Mesendoderm (in vitro differentiated cells): ENCODE results near the gene OR13C8.
"Not testable (repeated sequence)": the region's sequence is repeated elsewhere in the genome, so short reads cannot be mapped to it uniquely, and the experiment has no call there.

ENCODE experiments used
- DNase-seq: peaks from one replicate; pipeline ENCODE4 v3.0.0; 2013
- H2AK5ac ChIP-seq: 2 replicates; pipeline ENCODE4 v1.6.1; 2013; ENCODE audit warnings: low read length, inconsistent platforms
- H2BK120ac ChIP-seq: 2 replicates; pipeline ENCODE4 v1.6.1; 2013; ENCODE audit warnings: low read depth, mild to moderate bottlenecking, low read length, moderate library complexity, mixed read lengths
- H2BK15ac ChIP-seq: replicated peaks from 2 replicates; pipeline ENCODE4 v1.6.1; 2013; ENCODE audit warnings: low read depth, mild to moderate bottlenecking, moderate library complexity
- H2BK5ac ChIP-seq: 2 replicates; pipeline ENCODE4 v1.6.1; 2013; ENCODE audit warnings: low read length, inconsistent platforms
- H3K18ac ChIP-seq: 2 replicates; pipeline ENCODE4 v1.6.1; 2013; ENCODE audit warnings: mild to moderate bottlenecking, low read length, mixed read lengths
- H3K23ac ChIP-seq: one replicate; pipeline ENCODE4 v1.6.1; 2013; ENCODE audit warnings: low read length
- H3K27ac ChIP-seq: 2 replicates; pipeline ENCODE4 v1.5.1; 2013; ENCODE audit warnings: low read depth, mild to moderate bottlenecking, inconsistent platforms, low read length, moderate library complexity
- H3K27me3 ChIP-seq: 2 replicates; pipeline ENCODE4 v1.6.1; 2013; ENCODE audit warnings: low read length, control low read depth, mild to moderate bottlenecking, inconsistent platforms; ENCODE audit not compliant: insufficient read depth, poor library complexity
- H3K36me3 ChIP-seq: 2 replicates; pipeline ENCODE4 v1.6.1; 2013; ENCODE audit warnings: low read length, inconsistent platforms; ENCODE audit not compliant: control insufficient read depth, insufficient read depth
- H3K4ac ChIP-seq: one replicate; pipeline ENCODE4 v1.6.1; 2013; ENCODE audit warnings: low read depth, mild to moderate bottlenecking, low read length, moderate library complexity
- H3K4me1 ChIP-seq: 2 replicates; pipeline ENCODE4 v1.6.1; 2013; ENCODE audit warnings: low read depth, low read length, inconsistent platforms; ENCODE audit not compliant: control insufficient read depth
- H3K4me2 ChIP-seq: 2 replicates; pipeline ENCODE4 v1.6.1; 2013; ENCODE audit warnings: low read length
- H3K4me3 ChIP-seq: 2 replicates; pipeline ENCODE4 v1.5.1; 2013; ENCODE audit warnings: mild to moderate bottlenecking, low read length
- H3K56ac ChIP-seq: one replicate; pipeline ENCODE4 v1.6.1; 2013; ENCODE audit warnings: low read length
- H3K79me1 ChIP-seq: 2 replicates; pipeline ENCODE4 v1.6.1; 2013; ENCODE audit warnings: low read length, inconsistent platforms
- H3K79me2 ChIP-seq: 2 replicates; pipeline ENCODE4 v1.6.1; 2013; ENCODE audit warnings: mild to moderate bottlenecking, low read length; ENCODE audit not compliant: control insufficient read depth, insufficient read depth
- H3K9ac ChIP-seq: 2 replicates; pipeline ENCODE4 v1.6.1; 2013; ENCODE audit warnings: low read length, inconsistent platforms
- H4K5ac ChIP-seq: one replicate; pipeline ENCODE4 v1.6.1; 2013; ENCODE audit warnings: low read length
- H4K8ac ChIP-seq: one replicate; pipeline ENCODE4 v1.6.1; 2013; ENCODE audit warnings: low read depth, mild to moderate bottlenecking, control low read depth, low read length, moderate library complexity
- WGBS: extraction: QIAGEN DNeasy Blood & Tissue Kit; methylation state at CpG from one replicate; pipeline ENCODE4 v1.1.7; 2013; ENCODE audit warnings: low lambda C conversion rate, missing lambda C conversion rate; ENCODE audit not compliant: insufficient coverage; ENCODE audit errors: extremely low coverage; 5-methylcytosine and 5-hydroxymethylcytosine counted together

OR13C8 gene

GRCh38 chr9:104575456-104575855 is 6.5 kb downstream of the OR13C8 start:
- Histone ChIP-seq H3K27ac (no peak overlapping the region), H3K18ac (no peak overlapping the region), H3K79me2 (no peaks in the 10 kb centered on the region), H2BK120ac (no peak overlapping the region), H2BK15ac (no peak overlapping the region), H4K8ac (no peak overlapping the region), H4K5ac (no peak overlapping the region), H3K36me3 (no peaks in the 10 kb centered on the region), H2AK5ac (no peak overlapping the region), H3K9ac (no peak overlapping the region), H3K56ac (no peak overlapping the region), H3K27me3 (no peaks in the 10 kb centered on the region), H3K23ac (no peak overlapping the region), H3K4me3 (no peak overlapping the region), H3K79me1 (no peaks in the 10 kb centered on the region), H2BK5ac (no peak overlapping the region), H3K4me1 (no peaks in the 10 kb centered on the region), H3K4me2 (no peak overlapping the region), H3K4ac (no peak overlapping the region)
- WGBS, result no CpG with 5 or more reads among the region's 2 CpGs
- DNase-seq, result no peak

GRCh38 chr9:104577263-104577662 is 8.3 kb downstream of the OR13C8 start:
- Histone ChIP-seq H3K4me1 (no peaks in the 10 kb centered on the region), H3K27ac (no peak overlapping the region), H3K9ac (no peak overlapping the region), H3K79me2 (no peaks in the 10 kb centered on the region), H4K5ac (no peak overlapping the region), H2AK5ac (no peak overlapping the region), H4K8ac (no peak overlapping the region), H2BK5ac (no peak overlapping the region), H3K4ac (no peak overlapping the region), H3K36me3 (no peaks in the 10 kb centered on the region), H2BK120ac (no peak overlapping the region), H3K27me3 (no peaks in the 10 kb centered on the region), H2BK15ac (no peak overlapping the region), H3K4me2 (no peak overlapping the region), H3K4me3 (no peak overlapping the region), H3K79me1 (no peaks in the 10 kb centered on the region), H3K18ac (no peak overlapping the region), H3K23ac (no peak overlapping the region), H3K56ac (no peak overlapping the region)
- DNase-seq, result no peak
- no CpG with 5 or more reads among the region's 5 CpGs for WGBS

- Histone ChIP-seq H3K4me3 (no peak overlapping the region), H3K18ac (no peak overlapping the region), H3K56ac (no peak overlapping the region), H3K79me2 (no peaks in the 10 kb centered on the region), H3K23ac (no peak overlapping the region), H2BK120ac (no peak overlapping the region), H2BK5ac (no peak overlapping the region), H3K4ac (no peak overlapping the region), H2AK5ac (no peak overlapping the region), H3K4me1 (no peaks in the 10 kb centered on the region), H3K9ac (no peak overlapping the region), H3K27me3 (no peaks in the 10 kb centered on the region), H3K4me2 (no peak overlapping the region), H2BK15ac (no peak overlapping the region), H4K8ac (no peak overlapping the region), H3K36me3 (no peaks in the 10 kb centered on the region), H3K79me1 (no peaks in the 10 kb centered on the region), H4K5ac (no peak overlapping the region), H3K27ac (no peak overlapping the region)
- no peak for DNase-seq
- WGBS, result no CpG with 5 or more reads among the region's 1 CpG
These were observed 11.6 kb downstream of the OR13C8 start for GRCh38 chr9:104580562-104580961.

DNA sequence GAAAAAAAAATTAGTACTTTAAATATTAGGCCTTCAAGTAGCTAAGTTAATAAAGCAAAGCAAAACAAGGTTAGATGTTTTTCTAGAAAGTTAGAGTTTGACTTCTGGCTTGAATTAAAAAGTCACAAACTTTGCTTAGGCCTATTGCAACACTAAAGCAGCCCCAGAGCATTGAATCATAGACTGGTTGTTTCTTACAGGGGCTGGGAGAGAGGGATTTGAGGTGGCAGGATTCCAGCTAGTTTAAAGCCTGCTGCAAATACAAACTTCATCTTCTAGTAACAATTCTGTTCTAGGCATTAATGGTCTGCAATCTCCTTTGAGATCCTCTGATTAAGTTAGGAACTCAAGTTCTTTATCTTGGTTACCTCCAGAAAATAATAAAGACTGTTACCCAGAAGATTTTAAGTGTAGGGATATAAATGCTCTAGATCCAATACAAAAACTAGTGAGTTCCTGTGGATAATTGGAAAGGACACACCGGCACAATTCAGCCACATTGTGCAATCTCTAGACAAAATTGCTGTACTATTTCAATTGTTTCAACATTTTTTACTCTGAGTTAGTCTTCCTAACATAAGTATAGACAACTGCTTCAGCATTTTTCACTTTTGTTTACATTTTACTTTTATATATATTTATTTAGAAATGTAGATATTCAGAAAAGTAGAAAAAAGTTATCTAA is 17.7 kb downstream of the OR13C8 start:
- no peak overlapping the region for H2AK5ac ChIP-seq
- H3K79me1 ChIP-seq, result no peaks in the 10 kb centered on the region
- H4K5ac ChIP-seq, result no peak overlapping the region
- no peaks in the 10 kb centered on the region for H3K79me2 ChIP-seq
- H3K4me1 ChIP-seq, result no peaks in the 10 kb centered on the region
- H2BK120ac ChIP-seq, result no peak overlapping the region
- no peak overlapping the region for H3K4ac ChIP-seq
- H3K36me3 ChIP-seq, result no peaks in the 10 kb centered on the region
- no CpG with 5 or more reads among the region's 1 CpG for WGBS
- H3K9ac ChIP-seq, result no peak overlapping the region
- no peak overlapping the region for H3K56ac ChIP-seq
- H2BK15ac ChIP-seq, result no peak overlapping the region
- H3K18ac ChIP-seq, result no peak overlapping the region
- no peak overlapping the region for H3K4me3 ChIP-seq
- H2BK5ac ChIP-seq, result no peak overlapping the region
- no peak overlapping the region for H4K8ac ChIP-seq
- no peak for DNase-seq
- no peak overlapping the region for H3K4me2 ChIP-seq
- H3K27me3 ChIP-seq, result no peaks in the 10 kb centered on the region
- no peak overlapping the region for H3K23ac ChIP-seq
- no peak overlapping the region for H3K27ac ChIP-seq

DNA sequence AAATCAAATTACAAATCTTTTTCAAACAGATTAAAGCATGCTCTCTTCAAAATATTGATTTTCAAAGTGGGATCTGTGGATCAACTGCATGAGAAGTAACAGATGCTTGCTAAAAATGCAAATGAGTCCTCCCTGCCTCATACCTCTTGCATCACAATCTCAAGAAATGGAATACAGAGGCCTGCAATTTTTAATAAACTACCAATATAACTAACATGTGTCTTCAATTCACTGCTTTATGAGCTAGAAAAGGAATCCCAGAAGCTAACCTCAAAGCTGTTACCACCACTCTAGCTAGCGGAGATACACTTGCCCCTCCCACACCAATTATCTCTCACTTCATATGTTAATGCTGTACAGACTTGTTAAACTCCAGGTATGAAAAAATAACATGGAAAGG is 20.7 kb downstream of the OR13C8 start:
- no CpG with 5 or more reads among the region's 1 CpG for WGBS
- H4K8ac ChIP-seq, result no peak overlapping the region
- H2BK120ac ChIP-seq, result no peak overlapping the region
- H3K79me1 ChIP-seq, result no peaks in the 10 kb centered on the region
- no peak overlapping the region for H3K23ac ChIP-seq
- H2BK5ac ChIP-seq, result no peak overlapping the region
- no peak overlapping the region for H3K4me2 ChIP-seq
- H4K5ac ChIP-seq, result no peak overlapping the region
- no peak overlapping the region for H3K9ac ChIP-seq
- no peaks in the 10 kb centered on the region for H3K27me3 ChIP-seq
- H3K4me1 ChIP-seq, result no peaks in the 10 kb centered on the region
- no peak for DNase-seq
- H3K18ac ChIP-seq, result no peak overlapping the region
- H3K56ac ChIP-seq, result no peak overlapping the region
- no peak overlapping the region for H2AK5ac ChIP-seq
- H3K79me2 ChIP-seq, result no peaks in the 10 kb centered on the region
- no peak overlapping the region for H3K4me3 ChIP-seq
- no peaks in the 10 kb centered on the region for H3K36me3 ChIP-seq
- no peak overlapping the region for H2BK15ac ChIP-seq
- no peak overlapping the region for H3K27ac ChIP-seq
- H3K4ac ChIP-seq, result no peak overlapping the region

GRCh38 chr9:104598749-104599148 is 29.8 kb downstream of the OR13C8 start:
- H3K27me3 ChIP-seq, H2BK5ac ChIP-seq, H3K27ac ChIP-seq, H3K56ac ChIP-seq, H2BK15ac ChIP-seq, H3K4me3 ChIP-seq, DNase-seq, H3K4me1 ChIP-seq, H3K79me1 ChIP-seq, H3K79me2 ChIP-seq, H3K23ac ChIP-seq, H2BK120ac ChIP-seq, H3K4ac ChIP-seq, H3K4me2 ChIP-seq, H3K36me3 ChIP-seq, H4K8ac ChIP-seq, H3K18ac ChIP-seq, H2AK5ac ChIP-seq, H3K9ac ChIP-seq, H4K5ac ChIP-seq: not testable (repeated sequence)
- no CpG with 5 or more reads among the region's 3 CpGs for WGBS
